CD4-positive, alpha-beta T cell treated with Interleukin-4 for 1 hour (primary cell): ENCODE measurements around the gene FUT8.
A peak's percentile ranks its signal among the peaks of the same experiment; 100 is the strongest.

Source experiments
- DNase-seq, 2 donors: peaks; one replicate each; pipeline ENCODE4 v3.0.0-alpha.2; 2020 to 2022

Gene FUT8

GRCh38 chr14:65412032-65412846 is at the start of gene FUT8:
FUT8 (plus strand) TSS chr14:65412730; CDS start chr14:65561564, 148,834 bp downstream.
- DNase-seq: peak; percentile 96

GRCh38 chr14:65366802-65367565 is 45.5 kb upstream of the FUT8 start:
- no peak for DNase-seq

- DNase-seq: no peak
Measured at GRCh38 chr14:65369560-65369959, 43.0 kb upstream of the FUT8 start.

- no peak for DNase-seq
Measured at GRCh38 chr14:65370801-65371248, 41.7 kb upstream of the FUT8 start.

GRCh38 chr14:65371784-65372183 is 40.7 kb upstream of the FUT8 start:
- DNase-seq: no peak

- no peak for DNase-seq
Measured at GRCh38 chr14:65373016-65373670, 39.4 kb upstream of the FUT8 start.

- DNase-seq: no peak
Measured at GRCh38 chr14:65373671-65374039, 38.9 kb upstream of the FUT8 start.

- no peak for DNase-seq
Measured at GRCh38 chr14:65377576-65377975, 35.0 kb upstream of the FUT8 start.

GRCh38 chr14:65382586-65382985 is 29.9 kb upstream of the FUT8 start:
- DNase-seq: no peak

GRCh38 chr14:65387171-65387570 is 25.4 kb upstream of the FUT8 start:
- DNase-seq: no peak

- DNase-seq: no peak
Measured at GRCh38 chr14:65387628-65388027, 24.9 kb upstream of the FUT8 start.

GRCh38 chr14:65392296-65392695 is 20.2 kb upstream of the FUT8 start:
- DNase-seq: no peak

GRCh38 chr14:65396082-65396910 is 16.2 kb upstream of the FUT8 start:
- DNase-seq: no peak

- no peak for DNase-seq
Measured at GRCh38 chr14:65403231-65403630, 9.3 kb upstream of the FUT8 start.

GRCh38 chr14:65408113-65408512 is 4.4 kb upstream of the FUT8 start:
- DNase-seq: no peak

GRCh38 chr14:65410640-65411039 is 1.9 kb upstream of the FUT8 start:
- no peak for DNase-seq

GRCh38 chr14:65411656-65412031 is 886 bp upstream of the FUT8 start:
- peak; percentile 75 to 79 for DNase-seq

GRCh38 chr14:65412856-65413738 is 567 bp downstream of the FUT8 start:
- DNase-seq: peak; percentile 14 to 22

GRCh38 chr14:65413739-65414045 is 1.2 kb downstream of the FUT8 start:
- DNase-seq: no peak

GRCh38 chr14:65414961-65415589 is 2.5 kb downstream of the FUT8 start:
- peak in 1 of 2 donors; percentile 54 for DNase-seq

GRCh38 chr14:65415613-65416012 is 3.1 kb downstream of the FUT8 start:
- DNase-seq: no peak
